ENCODE measurements around the gene ASAH2.
A peak's percentile ranks its signal among the peaks of the same experiment; 100 is the strongest.
"Not testable (repeated sequence)": the region's sequence is repeated elsewhere in the genome, so short reads cannot be mapped to it uniquely, and the experiment has no call there.

Gene ASAH2

DNA sequence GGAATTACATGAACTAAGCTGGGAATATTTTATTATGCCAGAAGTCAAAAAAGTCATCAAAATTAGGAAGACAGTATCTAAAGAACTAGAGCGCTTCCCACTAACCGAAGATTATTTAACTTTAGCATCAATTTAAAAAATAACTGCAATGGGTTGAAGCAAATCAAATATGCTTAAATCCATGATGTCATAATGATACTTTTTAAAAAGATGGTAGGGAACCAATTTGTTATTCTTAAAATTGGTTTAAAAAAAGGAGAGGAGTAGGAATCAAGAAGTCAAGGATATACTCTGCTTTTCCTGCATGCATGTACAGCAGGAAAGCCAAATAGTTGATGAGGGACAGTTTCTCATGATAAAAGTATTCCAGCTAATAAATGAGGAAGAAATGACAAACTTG is 3.2 kb upstream of the ASAH2 start:
- DNase-seq (ENCODE audit: low read depth): no peak

DNA sequence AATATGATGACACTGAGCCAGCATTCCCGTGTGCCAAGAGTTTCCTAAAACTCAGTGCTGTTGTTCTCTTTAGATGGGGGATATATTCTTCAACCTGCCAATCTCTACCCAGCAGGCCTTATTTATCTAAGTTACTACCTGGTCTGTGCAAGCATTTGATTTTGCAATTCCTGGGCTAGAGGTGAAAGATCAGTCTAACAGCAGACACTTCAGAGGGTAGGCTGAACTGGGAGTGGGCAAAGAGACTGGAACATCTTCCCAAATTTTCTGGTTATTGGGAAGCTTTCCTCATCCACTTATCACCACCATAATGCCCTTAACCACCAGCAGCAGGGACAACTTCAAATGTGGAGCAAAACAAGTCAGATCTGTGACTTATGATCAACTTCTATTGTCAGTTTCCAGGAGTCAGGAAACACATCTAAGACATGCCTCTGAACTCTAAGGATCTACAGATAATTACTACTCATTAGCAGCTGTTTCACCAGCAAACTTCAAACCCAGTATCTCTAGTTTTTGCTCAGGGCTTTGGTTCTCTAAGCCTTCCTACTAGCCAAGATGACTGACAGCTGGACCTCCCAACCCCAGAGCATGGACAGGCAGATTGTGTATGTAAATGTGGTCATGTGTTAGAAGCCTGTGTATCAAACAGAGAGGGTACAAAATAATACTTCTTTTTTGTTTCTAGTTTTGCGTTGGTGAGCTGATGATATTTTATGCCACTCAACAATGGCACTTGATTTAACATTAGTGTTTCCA is 1.0 kb downstream of the ASAH2 start:
- DNase-seq (ENCODE audit: low read depth): no peak

DNA sequence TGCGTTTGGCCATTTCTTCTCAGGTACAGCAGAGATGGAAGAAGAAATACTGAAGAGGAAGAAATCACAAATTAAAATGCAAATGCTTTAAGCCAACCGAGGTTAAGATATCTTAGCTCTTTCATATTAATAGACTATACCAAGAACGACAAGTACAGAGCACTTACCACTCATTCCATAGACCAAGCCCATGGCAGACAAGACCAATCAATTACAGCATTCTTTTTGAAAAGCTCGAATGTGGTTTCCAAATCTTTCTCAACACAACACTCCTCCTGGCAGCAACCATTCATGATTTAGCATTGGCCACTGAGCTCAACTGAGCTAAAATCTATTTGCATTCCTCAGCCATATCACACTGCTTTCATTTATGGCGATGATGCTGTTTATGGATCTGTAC is 2.7 kb downstream of the ASAH2 start:
- no peak for DNase-seq (ENCODE audit: low read depth)

DNA sequence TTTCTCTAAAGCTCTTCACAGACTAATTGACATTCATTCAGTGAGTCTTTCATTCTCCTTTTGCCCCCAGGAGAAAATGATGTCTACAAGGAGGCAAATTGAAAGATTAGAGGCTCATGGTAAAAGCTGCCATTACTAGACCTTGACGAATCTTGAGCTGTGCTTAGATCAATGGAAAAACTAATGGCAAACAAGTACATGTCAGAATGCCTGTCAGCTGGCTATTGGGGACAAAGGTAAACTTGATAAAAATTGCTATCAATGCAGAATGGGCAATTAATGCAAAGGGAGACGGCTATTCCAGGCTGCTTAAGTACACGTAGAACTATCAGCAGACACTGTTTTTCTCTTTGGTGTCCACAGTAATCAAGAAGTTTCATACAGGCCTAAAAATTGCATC is 3.3 kb downstream of the ASAH2 start:
- DNase-seq (ENCODE audit: low read depth): no peak

DNA sequence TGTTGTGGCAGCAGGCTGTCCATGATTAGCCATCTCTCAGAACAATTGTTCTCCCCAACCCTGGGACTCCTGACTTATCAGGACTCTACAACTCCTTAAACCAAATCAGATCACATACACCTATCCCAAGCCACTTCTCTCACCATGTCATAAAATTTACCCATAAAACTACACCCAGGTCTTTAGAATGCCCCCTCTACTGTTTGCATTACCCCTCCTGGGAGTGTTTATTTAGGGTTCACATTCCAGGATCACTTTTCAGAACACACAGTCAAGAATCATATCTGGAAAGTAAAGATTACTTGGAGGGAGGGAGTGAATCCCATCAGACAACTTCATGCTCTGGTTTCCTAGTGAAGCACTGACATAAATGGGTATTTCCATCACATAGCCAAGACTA is 7.1 kb downstream of the ASAH2 start:
- no peak for DNase-seq (ENCODE audit: low read depth)

DNA sequence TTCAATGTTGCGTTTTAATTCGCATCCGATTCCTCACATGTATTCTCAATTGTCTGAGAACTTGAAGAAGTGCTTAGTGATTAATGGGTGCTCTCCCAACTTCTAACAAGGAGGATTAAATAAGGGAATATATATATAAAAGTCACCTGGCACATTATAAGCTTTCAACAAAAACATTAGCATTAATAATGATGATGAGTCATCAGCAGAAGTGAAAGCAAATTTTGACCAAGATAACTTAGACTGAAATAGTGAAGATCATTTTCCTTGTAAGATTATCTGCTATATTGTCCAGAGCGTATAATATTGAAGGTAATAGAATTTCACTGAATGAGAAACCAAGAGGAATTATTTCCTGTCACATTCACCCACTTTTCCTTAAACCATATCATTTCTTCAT is 8.5 kb downstream of the ASAH2 start:
- no peak for DNase-seq (ENCODE audit: low read depth)

DNA sequence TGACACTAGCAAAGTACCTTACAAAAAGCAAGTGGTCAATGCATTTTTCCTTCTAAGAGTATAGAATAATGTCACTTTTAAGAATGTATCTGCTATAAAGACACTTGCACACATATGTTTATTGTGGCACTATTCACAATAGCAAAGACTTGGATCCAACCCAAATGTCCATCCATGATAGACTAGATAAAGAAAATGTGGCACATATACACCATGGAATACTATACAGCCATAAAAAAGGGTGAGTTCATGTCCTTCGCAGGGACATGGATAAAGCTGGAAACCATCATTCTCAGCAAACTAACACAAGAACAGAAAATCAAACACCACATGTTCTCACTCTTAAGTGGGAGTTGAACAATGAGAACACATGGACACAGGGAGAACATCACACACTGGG is 9.8 kb downstream of the ASAH2 start:
- not testable (repeated sequence) for DNase-seq (ENCODE audit: low read depth)

DNA sequence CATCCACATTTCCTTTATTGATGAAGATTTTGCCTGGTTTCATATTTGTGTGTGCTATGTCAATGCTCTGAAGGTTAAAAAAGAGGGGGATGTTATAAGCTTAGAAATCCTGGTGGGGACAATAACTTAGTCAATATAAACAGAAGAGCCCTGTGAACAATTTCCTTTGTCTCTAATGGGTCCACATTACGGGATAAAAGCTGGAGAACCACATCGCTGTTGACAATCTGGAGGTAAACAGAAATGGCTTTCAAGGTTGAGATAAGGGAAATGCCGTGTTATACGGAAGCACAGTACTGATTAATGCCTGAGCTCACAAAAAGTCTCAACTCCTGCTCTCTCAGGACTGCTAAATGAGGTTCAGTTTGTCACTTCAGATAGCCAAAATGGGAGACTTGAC is 16.8 kb downstream of the ASAH2 start:
- DNase-seq (ENCODE audit: low read depth): no peak

DNA sequence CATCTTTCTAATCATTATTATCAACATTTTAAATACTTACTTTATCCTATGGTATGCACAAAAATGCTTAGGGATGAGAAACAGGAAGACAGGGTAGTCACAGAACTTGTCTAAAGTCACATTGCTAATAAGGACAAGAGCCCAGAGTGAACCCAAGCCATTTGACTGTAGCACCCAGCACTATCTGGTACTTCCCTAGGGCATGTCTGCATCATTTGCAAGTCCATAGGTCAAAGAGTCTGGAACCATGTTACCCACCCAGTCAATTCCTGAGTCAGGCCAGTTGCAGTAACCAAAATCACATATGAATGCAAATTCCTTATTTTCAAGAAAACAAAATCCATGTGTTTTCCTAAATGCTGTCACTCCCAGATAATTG is 19.1 kb downstream of the ASAH2 start:
- no peak for DNase-seq (ENCODE audit: low read depth)

DNA sequence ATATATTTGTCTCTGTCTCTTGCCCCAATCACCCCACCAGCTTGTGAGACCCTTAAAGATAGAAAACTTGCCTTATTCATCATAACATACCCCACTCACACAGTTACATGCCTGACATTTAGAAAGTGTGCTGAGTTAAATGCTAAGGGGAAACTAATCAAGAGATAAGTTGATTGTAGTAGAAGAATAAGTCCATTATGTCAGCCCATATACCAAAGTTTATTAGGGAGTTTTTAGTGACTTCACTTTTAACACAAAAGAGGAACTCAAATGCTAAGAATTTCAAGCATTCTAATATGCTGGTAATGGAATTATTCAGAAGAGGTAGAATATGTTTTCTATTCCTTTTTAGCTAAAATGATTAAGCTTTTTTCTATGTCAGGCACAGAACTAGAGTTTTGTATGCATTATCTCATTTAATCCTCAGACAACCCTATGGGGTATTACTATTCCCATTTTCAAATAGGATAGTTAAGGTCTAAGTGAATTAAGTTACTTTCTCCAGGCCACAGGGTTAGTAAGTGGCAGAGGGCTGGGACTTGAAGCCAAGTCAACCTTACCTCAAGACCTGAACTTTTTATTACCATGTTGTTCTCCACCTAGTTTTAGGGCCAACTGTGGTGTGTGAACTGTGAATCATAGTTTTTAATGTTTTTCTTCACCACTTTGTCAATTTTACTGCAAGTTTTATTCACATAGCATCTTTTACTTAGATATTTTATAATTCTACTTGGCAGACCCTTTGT is 19.6 kb downstream of the ASAH2 start:
- DNase-seq (ENCODE audit: low read depth): no peak

DNA sequence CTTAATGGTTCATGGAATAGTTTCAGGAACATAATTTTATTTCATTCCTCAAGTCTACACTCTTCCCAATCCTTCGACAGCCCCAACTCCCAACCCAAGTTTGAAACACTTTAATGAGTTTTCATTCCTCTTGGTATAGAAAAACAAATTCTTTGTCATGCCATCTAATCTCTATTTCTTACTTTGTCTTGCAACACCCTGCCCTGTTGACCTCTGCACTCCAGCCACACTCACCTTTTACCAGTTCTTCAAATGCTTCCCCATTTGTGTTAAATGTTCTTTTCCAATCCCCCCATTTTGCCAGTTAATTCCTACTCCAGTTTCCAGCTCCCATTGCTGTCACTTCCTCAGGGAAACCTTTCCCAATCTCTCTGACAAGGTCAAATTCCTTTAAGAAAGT is 21.9 kb downstream of the ASAH2 start:
- no peak for DNase-seq (ENCODE audit: low read depth)

DNA sequence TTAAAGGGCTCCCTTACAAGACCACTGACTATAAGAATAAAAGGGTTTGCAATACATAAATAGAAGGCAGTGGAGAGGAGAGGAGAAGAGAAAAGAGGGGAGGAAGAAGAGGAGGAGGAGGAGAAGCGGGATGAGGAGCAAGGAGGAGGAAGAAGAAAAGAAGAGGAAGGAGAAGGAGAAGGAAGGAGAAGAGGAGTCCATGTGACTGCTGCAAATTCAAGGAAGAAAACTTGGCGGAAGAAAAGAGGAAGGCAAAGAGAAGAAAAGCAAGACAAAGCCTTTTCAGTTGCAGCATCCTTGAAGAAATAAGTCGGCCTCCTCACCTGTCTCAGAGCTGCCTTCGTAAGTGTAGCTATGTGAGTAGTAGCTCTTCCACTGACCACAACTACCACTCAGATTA is 22.6 kb downstream of the ASAH2 start:
- no peak for DNase-seq (ENCODE audit: low read depth)

DNA sequence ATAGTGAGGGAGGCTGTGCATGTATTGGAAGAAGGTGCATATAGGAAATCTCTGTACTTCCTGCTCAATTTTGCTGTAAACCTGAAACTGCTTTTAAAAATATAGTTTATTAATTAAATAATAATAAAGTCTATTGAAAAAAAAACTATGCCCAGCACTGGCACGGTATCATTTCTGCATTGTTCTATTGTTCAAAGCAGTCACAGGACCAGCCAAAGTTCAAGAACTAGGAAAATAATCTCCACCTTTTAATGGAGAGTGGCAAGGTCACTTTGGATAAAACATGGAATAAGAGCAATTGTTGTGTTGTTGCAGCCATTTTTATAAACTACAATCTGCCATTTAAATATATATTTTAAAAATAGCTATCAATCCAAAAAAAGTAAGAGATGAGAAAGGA is 24.7 kb downstream of the ASAH2 start:
- no peak for DNase-seq (ENCODE audit: low read depth)

DNA sequence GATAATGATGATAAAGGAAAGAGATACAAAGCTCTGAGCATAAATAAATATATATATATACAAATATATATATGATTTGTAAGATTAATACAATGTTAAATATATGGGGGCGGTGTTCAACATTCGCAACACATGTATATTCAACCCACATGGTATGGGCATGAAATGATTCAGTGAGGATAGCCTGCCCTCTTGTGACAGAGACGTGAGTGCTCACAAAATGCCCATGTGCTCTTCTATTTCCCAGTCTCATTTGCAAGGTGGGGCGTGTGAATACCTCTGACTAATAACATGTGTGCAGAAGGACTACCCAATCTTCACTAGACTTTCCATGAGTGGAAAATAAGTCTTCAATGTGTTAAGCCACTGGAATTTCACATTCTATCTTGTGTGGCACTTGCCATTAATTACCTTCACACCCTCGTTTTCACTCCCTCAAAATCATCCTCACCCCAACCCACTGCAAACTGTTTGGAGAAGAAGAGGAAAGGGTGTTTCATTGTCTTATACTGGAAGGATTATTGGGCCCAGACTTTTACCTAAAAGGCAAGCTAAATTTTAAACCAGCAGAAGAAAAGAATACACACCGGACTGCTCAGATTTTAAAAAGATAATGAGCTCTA is 26.9 kb downstream of the ASAH2 start:
- peak; percentile 0 for DNase-seq (ENCODE audit: low read depth)

DNA sequence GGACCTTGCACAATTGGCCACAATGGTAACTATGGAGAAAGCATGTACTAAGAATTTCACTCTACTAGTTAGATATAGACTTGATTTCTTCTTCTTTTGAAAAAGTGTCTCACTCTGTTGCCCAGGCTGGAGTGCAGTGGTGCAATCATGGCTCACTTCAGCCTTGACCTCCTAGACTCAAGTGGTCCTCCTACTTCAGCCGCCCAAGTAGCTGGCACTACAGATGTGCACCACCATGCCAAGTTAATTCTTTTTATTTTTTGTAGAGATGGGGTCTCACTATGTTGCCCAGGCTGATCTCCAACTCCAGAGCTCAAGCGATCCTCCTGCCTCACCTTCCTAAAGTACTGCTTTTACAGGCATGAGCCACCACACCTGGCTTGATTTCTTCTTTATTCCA is 29.1 kb downstream of the ASAH2 start:
- no peak for DNase-seq (ENCODE audit: low read depth)

DNA sequence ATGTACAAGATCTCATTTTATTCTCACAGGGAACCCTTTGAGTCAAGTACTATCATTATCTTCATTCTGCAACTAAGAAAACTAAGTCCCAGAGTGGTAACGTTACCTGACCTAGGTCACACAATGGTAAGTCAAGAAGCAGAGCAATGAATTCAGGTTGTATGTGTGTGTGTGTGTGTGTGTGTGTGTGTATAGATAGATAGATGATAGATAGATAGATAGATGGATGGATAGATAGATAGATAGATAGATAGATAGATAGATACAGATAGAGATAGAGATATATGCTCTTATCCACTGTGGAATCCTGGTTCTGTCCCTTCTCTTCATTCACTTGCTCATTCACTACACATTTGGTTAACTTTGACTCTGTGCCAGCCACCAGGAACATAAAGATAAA is 29.8 kb downstream of the ASAH2 start:
- no peak for DNase-seq (ENCODE audit: low read depth)

DNA sequence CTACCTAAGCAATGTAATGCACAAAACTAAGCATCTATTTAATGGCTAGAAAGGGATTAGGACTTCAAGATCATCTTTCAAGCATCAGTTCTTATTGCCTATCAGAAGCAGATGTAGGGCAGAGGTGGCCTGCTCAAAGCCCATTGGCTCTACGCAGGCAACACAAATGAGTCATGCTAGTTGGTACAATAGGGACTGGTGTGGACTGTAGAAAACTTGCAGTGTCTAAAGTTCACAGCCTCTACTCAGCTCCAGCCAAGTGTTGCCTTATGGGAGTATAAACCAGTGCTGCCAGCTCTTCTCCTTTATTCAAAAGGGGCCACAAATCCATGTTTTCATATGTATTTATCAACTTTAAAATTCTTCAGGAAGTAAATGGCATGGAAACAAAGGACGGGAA is 31.7 kb downstream of the ASAH2 start:
- DNase-seq (ENCODE audit: low read depth): no peak

DNA sequence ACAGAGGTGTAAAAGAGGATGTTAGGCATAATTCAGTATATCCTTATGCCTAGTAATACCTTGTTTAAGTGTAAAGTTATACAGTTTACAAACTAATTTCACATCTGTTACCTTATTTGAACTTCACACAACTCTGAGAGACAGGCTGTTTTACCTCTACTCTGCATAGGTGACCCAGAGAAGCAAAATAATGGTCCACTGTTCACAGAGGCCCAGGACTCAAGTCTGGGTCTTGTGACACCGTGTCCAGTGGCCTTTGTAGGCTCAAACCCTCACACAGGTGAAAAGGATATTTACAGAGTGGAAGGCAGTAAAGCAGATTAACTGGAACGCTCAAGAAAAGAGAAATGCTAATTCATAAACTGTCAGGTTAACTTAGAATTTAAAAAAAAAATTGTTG is 32.1 kb downstream of the ASAH2 start:
- DNase-seq (ENCODE audit: low read depth): no peak

DNA sequence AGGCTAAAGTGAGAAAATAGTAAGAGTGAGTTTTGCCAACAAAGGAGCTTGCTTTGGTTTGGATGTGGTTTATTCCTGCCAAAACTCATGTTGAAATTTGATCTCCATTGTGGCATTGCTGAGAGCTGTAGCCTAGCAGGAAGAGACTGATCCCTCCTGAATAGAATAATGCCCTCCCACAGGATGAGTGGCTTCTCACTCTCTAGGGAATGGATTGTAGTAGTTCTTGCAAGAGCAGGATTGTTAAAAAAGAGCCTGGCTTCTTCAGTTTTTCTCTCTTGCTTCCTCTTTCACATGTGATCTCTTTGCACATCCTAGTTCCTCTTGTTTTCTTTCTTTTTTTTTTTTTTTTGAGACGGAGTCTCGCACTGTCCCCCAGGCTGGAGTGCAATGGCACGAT is 34.4 kb downstream of the ASAH2 start:
- DNase-seq (ENCODE audit: low read depth): no peak

DNA sequence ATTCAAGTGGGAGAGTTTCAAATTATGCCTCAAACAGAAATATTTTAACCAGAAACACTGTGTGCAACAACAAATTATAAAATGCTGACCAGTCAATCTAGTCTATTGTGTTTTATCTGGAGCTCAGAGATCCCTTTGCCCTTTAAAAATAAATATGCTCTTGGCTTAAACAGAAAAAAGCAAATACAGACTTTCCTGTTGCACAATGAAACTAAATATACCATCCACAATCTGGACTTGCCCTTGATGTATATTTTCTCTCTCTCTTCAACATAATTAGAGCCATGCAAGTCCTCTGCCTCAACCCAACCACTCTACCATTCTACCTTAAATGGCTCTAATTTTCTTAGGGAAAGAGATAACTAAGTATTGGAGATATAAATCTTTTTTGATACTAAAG is 34.9 kb downstream of the ASAH2 start:
- DNase-seq (ENCODE audit: low read depth): no peak

DNA sequence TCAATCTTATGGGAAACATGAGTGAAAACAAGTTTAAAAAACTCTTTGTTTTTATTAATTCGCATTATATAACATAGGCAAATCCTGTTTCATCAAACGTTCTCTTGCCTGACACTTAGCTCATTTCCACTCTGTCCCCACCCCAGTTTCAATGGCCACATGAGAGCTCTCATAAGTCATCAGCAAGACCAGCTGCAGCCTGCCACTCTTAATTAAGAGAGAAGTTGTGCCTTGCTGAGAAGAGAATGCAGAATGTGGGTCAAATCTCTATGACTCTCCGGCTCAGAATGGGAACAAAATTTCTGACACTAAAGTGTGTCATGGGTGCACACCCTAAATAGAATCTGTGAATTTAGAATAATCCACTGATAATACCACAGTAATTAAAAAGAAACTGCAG is 39.6 kb downstream of the ASAH2 start:
- DNase-seq (ENCODE audit: low read depth): no peak

DNA sequence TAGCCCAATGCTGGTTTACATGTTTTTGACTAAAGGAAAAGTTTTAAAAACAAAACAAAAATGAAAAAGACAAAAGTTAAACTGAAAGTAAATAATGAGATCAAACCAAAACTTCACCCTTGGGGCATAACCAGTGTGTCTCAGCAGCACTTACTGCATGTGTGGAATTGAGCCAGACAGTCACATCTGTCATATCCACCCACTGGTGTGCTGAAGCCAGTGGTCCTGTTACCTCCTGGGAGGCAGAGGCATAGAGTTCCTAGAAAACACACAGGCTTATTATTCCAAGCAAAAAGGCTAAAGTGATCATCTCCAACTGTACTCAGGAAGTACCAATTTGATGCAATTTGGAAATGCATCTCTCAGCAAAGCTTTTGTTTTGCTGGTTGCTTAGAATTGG is 40.4 kb downstream of the ASAH2 start:
- DNase-seq (ENCODE audit: low read depth): no peak
